OCI-LY1 (cell line): ENCODE data around the gene DNAJC15.

Source experiments
- EZH2 ChIP-seq: fragments of 200-600 bp; sonication (generic), shearing (Covaris generic); IDR thresholded peaks from 2 replicates; pipeline ENCODE4 v1.8.0; 2017; ENCODE audit warnings: borderline replicate concordance, mixed run types, mild to moderate bottlenecking, antibody characterized with exemption, low read length, moderate library complexity, mixed read lengths
- TF ChIP-seq, protein P1 (sequence below): fragments of 200-600 bp; sonication (generic), shearing (Covaris generic); IDR thresholded peaks from 2 replicates; pipeline ENCODE4 v1.5.1; 2017; ENCODE audit warnings: mild to moderate bottlenecking, antibody characterized with exemption, low read length, moderate library complexity, mixed read lengths

DNA sequence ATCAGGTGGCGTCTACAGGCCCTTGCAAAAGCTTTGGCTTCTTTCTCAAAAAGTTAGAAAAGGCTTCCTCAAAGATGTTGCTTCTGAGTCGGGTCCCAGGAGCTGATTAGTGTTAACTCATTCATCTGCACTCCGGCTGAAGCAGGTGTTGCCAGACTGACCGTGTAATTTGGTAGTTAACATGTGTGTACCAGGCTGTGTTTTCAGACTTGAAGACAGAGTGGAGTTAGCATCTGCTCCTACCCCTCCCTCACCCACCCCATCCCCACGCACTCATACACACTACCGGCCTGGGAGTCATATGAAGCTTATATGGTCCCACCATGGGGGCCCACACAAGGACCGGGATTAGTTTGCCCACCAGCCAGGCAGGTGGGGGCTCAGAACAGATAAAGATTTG is 111.5 kb downstream of the DNAJC15 start:
- TF ChIP-seq, protein P1, sequence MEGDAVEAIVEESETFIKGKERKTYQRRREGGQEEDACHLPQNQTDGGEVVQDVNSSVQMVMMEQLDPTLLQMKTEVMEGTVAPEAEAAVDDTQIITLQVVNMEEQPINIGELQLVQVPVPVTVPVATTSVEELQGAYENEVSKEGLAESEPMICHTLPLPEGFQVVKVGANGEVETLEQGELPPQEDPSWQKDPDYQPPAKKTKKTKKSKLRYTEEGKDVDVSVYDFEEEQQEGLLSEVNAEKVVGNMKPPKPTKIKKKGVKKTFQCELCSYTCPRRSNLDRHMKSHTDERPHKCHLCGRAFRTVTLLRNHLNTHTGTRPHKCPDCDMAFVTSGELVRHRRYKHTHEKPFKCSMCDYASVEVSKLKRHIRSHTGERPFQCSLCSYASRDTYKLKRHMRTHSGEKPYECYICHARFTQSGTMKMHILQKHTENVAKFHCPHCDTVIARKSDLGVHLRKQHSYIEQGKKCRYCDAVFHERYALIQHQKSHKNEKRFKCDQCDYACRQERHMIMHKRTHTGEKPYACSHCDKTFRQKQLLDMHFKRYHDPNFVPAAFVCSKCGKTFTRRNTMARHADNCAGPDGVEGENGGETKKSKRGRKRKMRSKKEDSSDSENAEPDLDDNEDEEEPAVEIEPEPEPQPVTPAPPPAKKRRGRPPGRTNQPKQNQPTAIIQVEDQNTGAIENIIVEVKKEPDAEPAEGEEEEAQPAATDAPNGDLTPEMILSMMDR, result no peak
- TF ChIP-seq EZH2, result no peak
